AG04450 (cell line): ENCODE data around the gene MAPK14. TPM values are rescaled to one million over a fixed set of nuclear protein-coding genes. Genes with fewer than 3 reads are reported as not detected.

ENCODE experiments used
- CTCF ChIA-PET: fragments of 300-600, 350-600 bp; formaldehyde crosslinking; extraction: SDS; loops from one replicate; lab custom pipeline; 2022; ENCODE audit warnings: antibody characterized with exemption, inconsistent platforms; lab: Charles Lee
- POLR2A ChIA-PET: fragments of 350-600 bp; formaldehyde crosslinking; extraction: SDS; loops from one replicate; lab custom pipeline; 2021; ENCODE audit warnings: antibody characterized with exemption, inconsistent platforms; lab: Yijun Ruan, JAX
- DNase-seq: peaks from one replicate; pipeline ENCODE4 v3.0.0-alpha.2; 2011; ENCODE audit warnings: low read depth, low spot score
- H3K27ac ChIP-seq: one replicate; pipeline ENCODE4 v1.5.1; 2012; ENCODE audit warnings: low read depth, low read length, control low read depth
- H3K27me3 ChIP-seq: one replicate; pipeline ENCODE4 v1.6.0; 2012; ENCODE audit warnings: low read length; ENCODE audit not compliant: control insufficient read depth, insufficient read depth
- H3K4me3 ChIP-seq: 2 replicates; pipeline ENCODE4 v1.5.1; 2011; ENCODE audit warnings: mild to moderate bottlenecking, low read depth, low read length, control low read depth
- H3K9me3 ChIP-seq: 2 replicates; pipeline ENCODE4 v1.5.1; 2012; ENCODE audit warnings: low read length; ENCODE audit not compliant: control insufficient read depth, insufficient read depth
- polyA plus RNA-seq: library from polyadenylated mRNA; depleted of rRNA; stranded (reverse); fragments of >200 nt; gene quantifications from 2 replicates; pipeline ENCODE4 v1.2.3, GENCODE V29; 2011
- TF ChIP-seq, protein P1 (sequence below): IDR thresholded peaks from 2 replicates; pipeline ENCODE4 v1.5.1; 2011; ENCODE audit warnings: low read depth, low read length, control low read depth, inconsistent platforms

MAPK14 gene
- polyA plus RNA-seq, 1 experiment = 55.7 TPM

DNA sequence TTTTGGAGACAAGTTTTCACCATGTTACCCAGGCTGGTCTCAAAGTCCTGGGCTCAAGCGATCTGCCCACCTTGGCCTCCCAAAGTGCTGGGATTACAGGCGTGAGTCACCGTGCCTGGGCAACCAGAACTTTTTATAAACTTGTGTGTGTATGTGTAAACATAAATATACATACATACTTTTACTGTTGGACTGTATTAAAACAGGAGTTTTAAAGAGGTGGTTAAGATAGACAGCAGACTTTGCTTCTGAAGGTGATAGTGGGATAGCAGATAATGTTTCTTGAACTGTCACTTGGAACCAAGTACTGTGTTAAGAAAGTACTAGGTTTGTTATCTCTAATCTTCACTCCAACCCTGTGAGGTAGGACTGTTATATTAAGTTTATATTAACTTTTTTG is 74.1 kb downstream of the MAPK14 start:
- ChIA-PET CTCF (interaction anchor here (0.6 kb wide), 1 partner anchor 136 kb away, joined by 3 read pairs; no protein-coding TSS in a partner anchor), POLR2A (interaction anchor here (0.7 kb wide), 1 partner anchor 22 kb away, joined by 5 read pairs; no protein-coding TSS in a partner anchor)
- H3K9me3 ChIP-seq = 0 out of 2 replicates have a peak, but pooled peaks cover 3% of the 10 kb centered on the region
- no peak overlapping the region for H3K27ac ChIP-seq
- no peak overlapping the region for H3K4me3 ChIP-seq
- H3K27me3 ChIP-seq = no peaks in the 10 kb centered on the region
- TF ChIP-seq, protein P1, sequence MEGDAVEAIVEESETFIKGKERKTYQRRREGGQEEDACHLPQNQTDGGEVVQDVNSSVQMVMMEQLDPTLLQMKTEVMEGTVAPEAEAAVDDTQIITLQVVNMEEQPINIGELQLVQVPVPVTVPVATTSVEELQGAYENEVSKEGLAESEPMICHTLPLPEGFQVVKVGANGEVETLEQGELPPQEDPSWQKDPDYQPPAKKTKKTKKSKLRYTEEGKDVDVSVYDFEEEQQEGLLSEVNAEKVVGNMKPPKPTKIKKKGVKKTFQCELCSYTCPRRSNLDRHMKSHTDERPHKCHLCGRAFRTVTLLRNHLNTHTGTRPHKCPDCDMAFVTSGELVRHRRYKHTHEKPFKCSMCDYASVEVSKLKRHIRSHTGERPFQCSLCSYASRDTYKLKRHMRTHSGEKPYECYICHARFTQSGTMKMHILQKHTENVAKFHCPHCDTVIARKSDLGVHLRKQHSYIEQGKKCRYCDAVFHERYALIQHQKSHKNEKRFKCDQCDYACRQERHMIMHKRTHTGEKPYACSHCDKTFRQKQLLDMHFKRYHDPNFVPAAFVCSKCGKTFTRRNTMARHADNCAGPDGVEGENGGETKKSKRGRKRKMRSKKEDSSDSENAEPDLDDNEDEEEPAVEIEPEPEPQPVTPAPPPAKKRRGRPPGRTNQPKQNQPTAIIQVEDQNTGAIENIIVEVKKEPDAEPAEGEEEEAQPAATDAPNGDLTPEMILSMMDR = no peak
- no peak for DNase-seq

DNA sequence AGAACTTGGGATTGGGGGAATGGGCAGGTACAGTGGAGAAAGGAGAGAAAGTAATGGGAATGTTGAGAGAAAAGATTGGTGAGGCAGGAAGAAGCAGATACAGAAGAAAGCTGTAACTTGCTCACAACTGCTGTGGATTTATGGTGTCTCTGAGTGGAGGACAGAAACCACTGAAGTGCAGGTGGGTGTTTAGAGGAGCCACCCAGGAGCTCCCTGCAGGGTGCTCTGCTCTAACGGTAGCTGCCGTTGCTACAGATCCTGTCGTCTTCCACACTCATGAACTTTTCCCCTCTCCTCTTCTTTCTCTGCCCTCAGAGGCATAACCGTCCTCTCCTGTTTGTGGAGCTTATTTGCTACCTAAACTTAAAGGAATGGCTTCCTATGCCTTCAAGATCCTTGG is 75.2 kb downstream of the MAPK14 start:
- 0 out of 2 replicates have a peak, but pooled peaks cover 3% of the 10 kb centered on the region for H3K9me3 ChIP-seq
- H3K4me3 ChIP-seq = no peak overlapping the region
- TF ChIP-seq, protein P1 = no peak
- ChIA-PET CTCF (interaction anchor here (4.0 kb wide), 1 partner anchor 8 kb away, joined by 53 read pairs; no protein-coding TSS in a partner anchor), POLR2A (no interaction called here)
- no peak overlapping the region for H3K27ac ChIP-seq
- no peak for DNase-seq
- H3K27me3 ChIP-seq = no peaks in the 10 kb centered on the region

DNA sequence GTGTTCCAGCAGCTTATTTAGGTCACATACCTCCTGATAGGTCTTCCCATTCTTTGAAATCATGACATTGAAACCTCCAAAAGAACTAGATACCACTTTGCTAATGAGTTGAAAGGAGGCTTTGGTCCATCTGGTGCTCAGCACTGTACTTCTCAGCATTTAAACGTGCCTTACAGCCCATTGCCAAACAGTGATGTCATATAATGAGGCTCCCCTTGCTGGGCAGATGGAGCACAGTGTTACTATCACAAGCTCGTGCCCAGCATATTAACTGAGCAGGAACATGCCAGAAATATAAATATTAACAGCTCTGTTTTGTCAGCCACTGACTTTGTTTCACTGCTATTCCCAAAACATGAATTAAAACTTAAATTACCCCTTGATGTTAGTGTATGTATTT is 77.2 kb downstream of the MAPK14 start:
- H3K27me3 ChIP-seq = no peaks in the 10 kb centered on the region
- no peak overlapping the region for H3K4me3 ChIP-seq
- ChIA-PET POLR2A (no interaction called here), CTCF (interaction anchor here (0.8 to 4.0 kb wide), 3 partner anchors 10 to 582 kb away, joined by 3 to 53 read pairs (median 5); no protein-coding TSS in a partner anchor)
- DNase-seq = no peak
- H3K27ac ChIP-seq = no peak overlapping the region
- TF ChIP-seq, protein P1 = no peak
- 0 out of 2 replicates have a peak, but pooled peaks cover 3% of the 10 kb centered on the region for H3K9me3 ChIP-seq

DNA sequence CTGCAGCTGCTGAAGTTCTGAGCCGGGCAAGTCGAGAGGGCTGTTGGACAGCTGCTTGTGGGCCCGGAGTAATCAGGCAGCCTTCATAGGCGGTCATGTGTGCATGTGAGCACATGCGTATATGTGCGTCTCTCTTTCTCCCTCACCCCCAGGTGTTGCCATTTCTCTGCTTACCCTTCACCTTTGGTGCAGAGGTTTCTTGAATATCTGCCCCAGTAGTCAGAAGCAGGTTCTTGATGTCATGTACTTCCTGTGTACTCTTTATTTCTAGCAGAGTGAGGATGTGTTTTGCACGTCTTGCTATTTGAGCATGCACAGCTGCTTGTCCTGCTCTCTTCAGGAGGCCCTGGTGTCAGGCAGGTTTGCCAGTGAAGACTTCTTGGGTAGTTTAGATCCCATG is 81.5 kb downstream of the MAPK14 start:
- no peak for DNase-seq
- ChIA-PET CTCF (interaction anchor here (3.1 kb wide), 1 partner anchor 13 kb away, joined by 20 read pairs; no protein-coding TSS in a partner anchor), POLR2A (no interaction called here)
- no peaks in the 10 kb centered on the region for H3K27me3 ChIP-seq
- no peak overlapping the region for H3K4me3 ChIP-seq
- no peaks in the 10 kb centered on the region for H3K9me3 ChIP-seq
- TF ChIP-seq, protein P1 = no peak
- no peak overlapping the region for H3K27ac ChIP-seq

DNA sequence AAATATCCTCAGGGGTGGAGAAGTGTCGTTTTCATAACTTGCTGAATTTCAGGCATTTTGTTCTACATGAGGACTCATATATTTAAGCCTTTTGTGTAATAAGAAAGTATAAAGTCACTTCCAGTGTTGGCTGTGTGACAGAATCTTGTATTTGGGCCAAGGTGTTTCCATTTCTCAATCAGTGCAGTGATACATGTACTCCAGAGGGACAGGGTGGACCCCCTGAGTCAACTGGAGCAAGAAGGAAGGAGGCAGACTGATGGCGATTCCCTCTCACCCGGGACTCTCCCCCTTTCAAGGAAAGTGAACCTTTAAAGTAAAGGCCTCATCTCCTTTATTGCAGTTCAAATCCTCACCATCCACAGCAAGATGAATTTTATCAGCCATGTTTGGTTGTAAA is 82.4 kb downstream of the MAPK14 start:
- TF ChIP-seq, protein P1 = no peak
- no peaks in the 10 kb centered on the region for H3K27me3 ChIP-seq
- H3K4me3 ChIP-seq = no peak overlapping the region
- CTCF ChIA-PET = interaction anchor here (1.0 to 2.2 kb wide), 2 partner anchors 12 to 15 kb away, joined by 3 to 8 read pairs; no protein-coding TSS in a partner anchor
- no peak for DNase-seq
- H3K27ac ChIP-seq = no peak overlapping the region
- H3K9me3 ChIP-seq = no peaks in the 10 kb centered on the region
- POLR2A ChIA-PET = no interaction called here
